Loucy (cell line): ENCODE data around the gene ATXN2.

Source experiments
- CTCF ChIP-seq: fragments of 200-600 bp; sonication (generic); conservative IDR thresholded peaks from 2 replicates; pipeline ENCODE4 v1.5.1; 2014; ENCODE audit warnings: mild to moderate bottlenecking, antibody characterized with exemption, low read length
- EZH2phosphoT487 ChIP-seq: fragments of 200-600 bp; IDR thresholded peaks from 2 replicates; pipeline ENCODE4 v1.6.1; 2018; ENCODE audit warnings: antibody characterized with exemption, mild to moderate bottlenecking, moderate library complexity, borderline replicate concordance

- TF ChIP-seq CTCF (no peak), EZH2phosphoT487 (no peak)
These were observed 184.3 kb downstream of the ATXN2 start for GRCh38 chr12:111414711-111415252.
